Measurements from ENCODE around the gene PDGFD.

PDGFD gene

DNA sequence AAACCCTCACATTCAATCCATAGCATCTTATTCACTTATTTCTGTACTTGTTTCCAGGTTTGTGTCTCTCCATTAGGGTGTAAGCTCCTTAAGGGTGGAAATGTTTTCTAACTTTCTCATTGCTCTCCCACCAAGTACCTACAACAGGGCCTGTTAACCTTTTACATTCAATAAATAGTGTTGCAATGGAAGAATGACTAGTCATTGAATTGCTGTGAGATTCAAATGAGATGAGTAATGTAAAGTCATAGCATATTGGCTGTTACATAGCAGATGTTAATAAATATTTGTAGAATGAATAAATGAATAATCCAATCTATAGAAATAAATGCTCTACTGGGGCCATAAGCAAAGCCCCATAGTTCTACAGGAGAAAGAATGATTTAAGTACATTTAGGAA is 202.9 kb downstream of the PDGFD start:
- no peak for DNase-seq (ENCODE audit: low read depth in 2 of 2, low spot score in 1 of 2)

- DNase-seq (ENCODE audit: low read depth in 2 of 2, low spot score in 1 of 2) = no peak
Measured at GRCh38 chr11:103960108-103960507, 203.8 kb downstream of the PDGFD start.

- DNase-seq (ENCODE audit: low read depth in 2 of 2, low spot score in 1 of 2) = no peak
Measured at GRCh38 chr11:103959279-103959942, 204.5 kb downstream of the PDGFD start.

DNA sequence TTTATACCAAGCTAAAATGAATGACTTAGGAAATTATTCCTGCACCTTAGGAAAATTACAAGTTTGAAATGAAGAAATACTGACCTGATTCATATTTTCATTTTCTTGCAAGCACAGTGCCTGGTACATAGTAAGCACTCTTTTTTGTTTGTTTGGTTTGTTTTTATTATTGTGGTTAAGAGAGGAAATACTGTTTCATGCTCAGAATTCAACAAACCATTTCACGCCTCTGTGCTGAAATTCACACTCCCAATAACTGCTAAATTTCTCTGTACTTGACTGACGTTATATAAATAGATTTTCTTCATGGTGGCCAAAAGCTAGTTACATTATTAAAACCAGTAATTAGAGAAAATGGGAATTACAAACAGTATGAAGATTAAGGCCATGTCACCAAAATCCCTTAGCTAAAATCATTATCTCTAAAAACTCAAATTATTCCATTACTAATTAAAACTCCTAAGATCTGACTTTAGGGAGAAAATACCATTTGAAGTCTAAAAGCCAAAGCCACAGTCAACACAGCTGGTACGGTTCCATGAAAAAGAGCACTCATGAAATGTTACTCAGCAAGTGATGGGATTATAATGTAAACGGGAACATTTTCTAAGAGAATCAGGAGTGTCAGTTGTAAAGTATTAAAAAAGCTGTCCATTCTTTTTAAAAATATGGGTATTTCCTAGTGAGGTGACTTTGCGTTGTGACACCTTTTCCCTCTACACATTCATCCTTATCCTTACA is 205.3 kb downstream of the PDGFD start:
- no peak for DNase-seq (ENCODE audit: low read depth in 2 of 2, low spot score in 1 of 2)

GRCh38 chr11:103953797-103954486 is 210.0 kb downstream of the PDGFD start:
- no peak for DNase-seq (ENCODE audit: low read depth in 2 of 2, low spot score in 1 of 2)

GRCh38 chr11:103949781-103950180 is 214.2 kb downstream of the PDGFD start:
- DNase-seq (ENCODE audit: low read depth in 2 of 2, low spot score in 1 of 2) = no peak

DNA sequence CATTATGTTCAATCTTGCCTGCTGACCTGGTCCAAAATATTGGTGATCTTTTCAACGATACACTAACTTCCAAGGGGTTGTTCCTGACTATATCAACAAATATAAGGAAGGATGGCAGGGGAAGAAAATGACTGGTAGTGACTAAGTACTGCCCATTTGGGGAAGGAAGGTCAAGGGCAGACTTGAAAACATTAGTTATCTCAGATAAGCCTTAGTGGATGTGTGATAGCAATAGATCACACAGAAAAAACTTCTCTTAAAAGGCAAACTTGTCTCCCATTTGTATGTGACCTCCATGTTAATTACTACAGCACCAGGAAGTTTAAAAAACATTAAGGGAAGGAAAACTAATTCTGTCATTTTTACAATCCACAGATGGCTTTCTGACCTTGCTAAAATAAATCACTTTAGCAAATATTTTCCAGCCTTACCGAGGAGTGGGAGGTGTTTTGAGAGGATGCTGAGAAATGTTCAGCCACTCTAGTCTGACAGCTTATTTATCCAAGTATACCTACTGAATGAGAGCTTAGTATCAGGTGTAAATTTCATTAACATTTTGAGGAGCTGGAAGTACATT is 215.7 kb downstream of the PDGFD start:
- DNase-seq (ENCODE audit: low read depth in 2 of 2, low spot score in 1 of 2) = no peak

GRCh38 chr11:103947546-103947919 is 216.4 kb downstream of the PDGFD start:
- no peak for DNase-seq (ENCODE audit: low read depth in 2 of 2, low spot score in 1 of 2)

DNA sequence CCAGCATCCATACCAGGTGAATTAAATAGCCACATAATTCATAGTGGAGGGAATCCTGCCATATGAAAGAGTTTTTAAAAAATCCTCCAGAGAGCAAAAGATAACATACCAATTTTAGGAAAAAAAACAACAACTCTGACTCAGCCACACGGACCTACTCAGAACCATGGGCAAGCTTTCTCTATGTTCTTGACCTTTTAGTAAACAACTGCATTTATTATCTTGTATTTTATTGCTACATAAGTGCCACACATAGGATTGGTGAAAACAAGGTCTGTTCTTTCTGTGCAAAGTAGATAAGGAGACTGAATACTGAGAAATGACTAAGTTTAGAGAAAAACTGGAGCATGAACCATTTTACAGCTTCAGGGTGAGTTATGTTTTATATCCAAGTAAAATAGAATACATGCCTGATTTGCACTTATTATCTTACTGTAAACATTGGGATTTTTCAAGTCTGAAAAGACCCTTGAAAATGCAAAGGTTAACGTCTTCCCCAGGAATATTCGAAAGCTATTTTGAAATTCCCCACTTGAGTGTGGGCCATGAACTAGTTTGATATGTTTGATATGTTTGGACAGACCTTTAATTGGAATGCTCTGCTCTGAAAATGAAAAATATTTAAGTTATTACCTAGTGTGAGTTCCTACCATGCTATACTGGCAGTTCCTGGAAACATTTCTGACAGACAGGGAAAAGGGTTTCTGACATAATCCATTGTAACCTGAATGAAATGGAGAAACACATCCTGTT is 217.0 kb downstream of the PDGFD start:
- no peak for DNase-seq (ENCODE audit: low read depth in 2 of 2, low spot score in 1 of 2)

DNA sequence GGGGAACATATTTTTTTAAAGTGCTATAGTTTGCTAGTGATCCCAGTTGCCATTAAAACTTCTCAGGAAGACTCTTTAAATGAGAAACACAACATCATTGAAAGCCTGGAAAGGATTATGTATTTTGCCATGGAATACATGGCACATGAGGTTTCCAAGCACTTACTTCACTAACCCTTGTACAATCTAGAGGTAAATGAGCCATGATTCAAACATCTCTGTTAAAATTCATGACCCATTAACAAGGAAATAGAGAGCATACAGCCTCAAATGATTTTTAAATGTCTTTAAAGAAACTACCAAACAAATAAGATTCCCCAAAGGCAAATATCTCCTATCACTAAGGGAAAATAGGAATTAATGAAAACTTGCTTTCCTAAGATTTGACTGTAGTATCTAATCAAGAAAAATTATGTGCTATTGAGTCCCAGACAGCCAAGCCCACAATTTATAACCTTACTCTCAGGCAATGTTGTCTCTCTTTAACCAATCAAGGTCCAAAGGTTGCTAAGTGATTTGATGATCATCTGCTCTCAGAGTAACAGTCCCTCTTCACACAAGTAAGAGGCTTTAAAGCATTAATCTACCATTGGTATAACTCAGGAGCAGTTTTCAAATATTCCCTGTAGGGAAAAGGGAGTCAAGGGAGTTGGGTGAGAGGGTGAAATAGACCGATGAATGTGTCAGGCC is 219.6 kb downstream of the PDGFD start:
- no peak for DNase-seq (ENCODE audit: low read depth in 2 of 2, low spot score in 1 of 2)

DNA sequence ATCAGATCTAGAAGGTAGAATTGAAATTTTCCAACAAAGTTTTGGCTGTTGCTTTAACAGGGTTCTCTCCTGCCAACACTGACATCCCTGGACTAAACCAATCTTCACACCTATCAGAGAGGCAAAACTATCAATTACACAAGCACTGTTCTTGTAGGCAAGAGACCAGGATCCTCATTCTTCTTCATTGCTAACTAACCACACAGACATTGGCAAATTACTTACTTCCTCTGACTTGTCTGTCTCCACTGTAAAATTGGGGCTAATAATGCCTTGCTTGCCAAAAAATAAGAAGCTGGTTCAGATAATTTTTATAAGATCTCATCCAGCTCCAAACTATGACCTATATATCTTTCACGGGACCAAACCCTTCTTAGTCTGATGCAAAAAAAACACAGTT is 221.3 kb downstream of the PDGFD start:
- DNase-seq (ENCODE audit: low read depth in 2 of 2, low spot score in 1 of 2) = no peak

- DNase-seq (ENCODE audit: low read depth in 2 of 2, low spot score in 1 of 2) = no peak
Measured at GRCh38 chr11:103940551-103940950, 223.4 kb downstream of the PDGFD start.

DNA sequence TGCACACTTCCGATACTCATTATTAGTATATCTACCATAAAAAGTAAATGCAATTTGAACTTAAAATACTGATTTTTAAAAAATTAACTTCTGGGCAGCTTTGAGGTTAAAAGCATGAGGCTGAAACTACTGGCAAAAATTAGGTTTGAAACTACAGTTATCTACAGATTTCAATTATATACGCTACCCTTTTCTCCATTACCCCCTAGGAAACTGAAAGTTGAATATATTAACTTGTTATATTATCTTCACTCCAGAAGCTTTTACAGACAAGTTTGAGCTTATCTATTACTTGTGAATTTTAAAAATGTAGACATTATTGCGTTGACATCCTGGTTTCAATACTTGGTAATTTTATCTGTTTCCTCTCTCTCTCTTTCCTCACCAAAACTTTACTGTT is 224.3 kb downstream of the PDGFD start:
- DNase-seq (ENCODE audit: low read depth in 2 of 2, low spot score in 1 of 2) = no peak

GRCh38 chr11:103936059-103936458 is 227.9 kb downstream of the PDGFD start:
- no peak for DNase-seq (ENCODE audit: low read depth in 2 of 2, low spot score in 1 of 2)

DNA sequence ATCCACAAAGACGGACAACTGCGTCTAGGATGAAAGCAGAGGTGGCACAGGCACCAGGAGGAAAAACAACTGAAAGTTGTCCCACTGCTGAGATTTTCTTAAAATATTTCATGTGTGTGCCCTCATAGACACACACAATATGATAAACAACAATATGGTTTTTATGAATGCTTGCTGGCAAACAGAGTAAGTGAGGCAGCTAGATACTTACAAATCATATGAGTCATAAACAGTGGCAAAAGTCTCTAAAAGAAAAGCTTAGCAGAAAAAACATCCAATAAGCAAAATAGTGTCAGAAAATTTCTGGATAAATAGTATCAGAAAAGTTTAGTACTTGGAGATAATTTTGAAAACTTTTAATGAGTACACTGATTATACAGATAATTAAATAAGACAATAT is 228.7 kb downstream of the PDGFD start:
- DNase-seq (ENCODE audit: low read depth in 2 of 2, low spot score in 1 of 2) = no peak

GRCh38 chr11:103929170-103929903 is 234.6 kb downstream of the PDGFD start:
- no peak for DNase-seq (ENCODE audit: low read depth in 2 of 2, low spot score in 1 of 2)

GRCh38 chr11:103928802-103929161 is 235.2 kb downstream of the PDGFD start:
- no peak for DNase-seq (ENCODE audit: low read depth in 2 of 2, low spot score in 1 of 2)

DNA sequence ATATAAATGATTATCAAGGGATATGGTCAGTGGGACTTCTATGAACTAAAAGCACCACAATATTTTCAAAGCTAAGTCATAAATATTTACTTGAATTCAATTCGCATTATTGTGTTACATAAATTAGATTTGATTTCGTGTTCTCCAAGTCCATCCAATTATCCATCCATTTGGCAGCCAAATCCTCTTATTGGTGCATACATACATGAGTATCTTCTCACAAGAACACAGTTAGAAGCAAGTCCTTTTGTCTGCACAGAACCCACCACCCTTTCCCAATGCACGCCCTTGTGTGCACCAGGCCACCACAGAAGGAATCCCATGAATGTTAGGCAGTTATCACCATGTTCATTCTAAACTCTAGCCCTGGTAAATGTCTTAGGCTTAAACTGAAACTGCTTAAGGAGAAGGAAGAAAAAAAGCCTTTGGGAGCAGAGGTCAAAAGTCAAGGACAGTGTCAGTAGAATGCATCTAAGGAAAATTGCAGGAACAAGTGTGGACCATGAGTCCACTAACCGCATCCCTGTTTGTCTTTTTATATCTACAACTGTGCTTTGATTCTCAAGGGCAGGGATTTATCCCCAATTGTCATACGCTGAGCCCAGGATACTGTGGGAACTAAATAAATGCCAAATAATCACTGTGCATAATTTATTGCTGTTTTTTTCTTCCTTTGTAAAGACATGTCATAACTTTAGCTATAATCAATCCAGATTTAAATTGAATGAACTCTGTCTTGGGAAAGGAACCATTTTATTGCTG is 235.7 kb downstream of the PDGFD start:
- DNase-seq (ENCODE audit: low read depth in 2 of 2, low spot score in 1 of 2) = no peak

DNA sequence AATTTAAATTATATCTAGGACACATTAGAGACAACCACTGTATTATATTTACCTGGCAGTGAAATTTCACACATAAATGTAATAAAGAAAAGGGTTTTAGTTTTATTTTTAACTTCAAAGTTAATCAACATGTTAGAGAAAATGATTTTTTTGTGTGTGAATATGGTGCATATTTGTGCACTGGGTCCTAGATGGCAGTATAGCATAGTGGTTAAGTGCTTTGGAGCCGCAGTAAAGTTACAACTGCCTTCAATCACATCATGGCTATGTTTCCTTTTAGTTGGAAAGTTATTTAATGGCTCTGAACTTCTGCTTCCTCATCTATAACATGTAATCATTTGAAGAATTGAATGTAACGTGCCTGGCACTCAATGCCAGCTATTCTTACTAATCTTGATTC is 236.4 kb downstream of the PDGFD start:
- DNase-seq (ENCODE audit: low read depth in 2 of 2, low spot score in 1 of 2) = no peak

All from stimulated activated CD8-positive, alpha-beta memory T cell treated with anti-CD3 and anti-CD28 coated beads, Interleukin-4, amount 100 ng/mL, for 4 hours (primary cell).